GM10266 (cell line): ENCODE results near the gene PEMT.

Experiments used
- DNase-seq: peaks from one replicate; pipeline ENCODE4 v3.0.0; 2012; ENCODE audit errors: extremely low spot score
- TF ChIP-seq, protein P1 (sequence below): IDR thresholded peaks from 2 replicates; pipeline ENCODE4 v1.5.1; 2012; ENCODE audit warnings: mild to moderate bottlenecking, low read depth; ENCODE audit not compliant: control insufficient read depth, insufficient read depth; ENCODE audit errors: missing control alignments

The PEMT gene

GRCh38 chr17:17599965-17600364 lies 8.5 kb upstream of the PEMT start:
- no peak for DNase-seq
- TF ChIP-seq, protein P1, sequence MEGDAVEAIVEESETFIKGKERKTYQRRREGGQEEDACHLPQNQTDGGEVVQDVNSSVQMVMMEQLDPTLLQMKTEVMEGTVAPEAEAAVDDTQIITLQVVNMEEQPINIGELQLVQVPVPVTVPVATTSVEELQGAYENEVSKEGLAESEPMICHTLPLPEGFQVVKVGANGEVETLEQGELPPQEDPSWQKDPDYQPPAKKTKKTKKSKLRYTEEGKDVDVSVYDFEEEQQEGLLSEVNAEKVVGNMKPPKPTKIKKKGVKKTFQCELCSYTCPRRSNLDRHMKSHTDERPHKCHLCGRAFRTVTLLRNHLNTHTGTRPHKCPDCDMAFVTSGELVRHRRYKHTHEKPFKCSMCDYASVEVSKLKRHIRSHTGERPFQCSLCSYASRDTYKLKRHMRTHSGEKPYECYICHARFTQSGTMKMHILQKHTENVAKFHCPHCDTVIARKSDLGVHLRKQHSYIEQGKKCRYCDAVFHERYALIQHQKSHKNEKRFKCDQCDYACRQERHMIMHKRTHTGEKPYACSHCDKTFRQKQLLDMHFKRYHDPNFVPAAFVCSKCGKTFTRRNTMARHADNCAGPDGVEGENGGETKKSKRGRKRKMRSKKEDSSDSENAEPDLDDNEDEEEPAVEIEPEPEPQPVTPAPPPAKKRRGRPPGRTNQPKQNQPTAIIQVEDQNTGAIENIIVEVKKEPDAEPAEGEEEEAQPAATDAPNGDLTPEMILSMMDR, result no peak

GRCh38 chr17:17598003-17598402 lies 6.5 kb upstream of the PEMT start:
- TF ChIP-seq, protein P1, result no peak
- no peak for DNase-seq

DNA sequence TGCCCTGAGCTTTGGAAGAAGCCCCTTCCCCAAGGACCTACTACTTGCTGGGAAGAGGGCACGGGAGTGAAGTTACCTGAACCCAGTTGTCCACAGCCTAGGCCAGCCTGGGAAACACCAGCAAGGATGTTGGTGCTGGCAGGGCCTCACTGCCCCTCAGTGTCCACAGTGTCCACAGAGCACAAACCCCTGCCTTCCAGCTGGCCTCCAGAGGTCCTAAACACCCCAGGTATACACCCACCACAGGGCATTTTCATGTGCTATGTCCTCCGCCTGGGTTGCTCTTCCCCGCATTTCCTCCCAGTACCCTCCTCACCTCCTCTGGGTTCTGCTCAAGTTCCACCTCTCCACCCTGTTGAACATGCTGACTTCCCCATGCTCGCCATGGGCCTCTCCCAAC lies 4.2 kb upstream of the PEMT start:
- TF ChIP-seq, protein P1, result no peak
- DNase-seq, result no peak

DNA sequence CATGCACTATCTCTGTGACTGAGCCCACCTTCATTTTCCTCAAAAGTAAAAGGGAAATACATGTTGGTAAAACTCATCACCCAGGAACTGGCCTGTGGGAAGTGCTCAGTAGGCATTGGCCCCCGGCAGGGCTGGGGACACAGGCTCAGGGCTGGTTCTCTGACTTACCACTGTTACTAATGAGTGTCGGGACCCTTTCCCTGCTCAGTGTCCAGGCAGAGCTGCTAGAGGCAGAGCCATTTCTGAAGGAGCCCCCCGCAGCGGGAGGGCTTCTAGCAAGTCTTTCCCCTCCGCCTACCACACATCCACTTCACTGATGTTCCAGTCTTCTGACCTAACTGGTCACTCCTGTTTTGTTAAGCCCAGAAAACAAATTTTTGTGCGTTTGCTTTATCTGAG lies 1.7 kb upstream of the PEMT start:
- no peak for DNase-seq
- TF ChIP-seq, protein P1, result no peak

- DNase-seq, result no peak
- TF ChIP-seq, protein P1, result no peak
These were observed 589 bp downstream of the PEMT start for GRCh38 chr17:17590883-17591354.

DNA sequence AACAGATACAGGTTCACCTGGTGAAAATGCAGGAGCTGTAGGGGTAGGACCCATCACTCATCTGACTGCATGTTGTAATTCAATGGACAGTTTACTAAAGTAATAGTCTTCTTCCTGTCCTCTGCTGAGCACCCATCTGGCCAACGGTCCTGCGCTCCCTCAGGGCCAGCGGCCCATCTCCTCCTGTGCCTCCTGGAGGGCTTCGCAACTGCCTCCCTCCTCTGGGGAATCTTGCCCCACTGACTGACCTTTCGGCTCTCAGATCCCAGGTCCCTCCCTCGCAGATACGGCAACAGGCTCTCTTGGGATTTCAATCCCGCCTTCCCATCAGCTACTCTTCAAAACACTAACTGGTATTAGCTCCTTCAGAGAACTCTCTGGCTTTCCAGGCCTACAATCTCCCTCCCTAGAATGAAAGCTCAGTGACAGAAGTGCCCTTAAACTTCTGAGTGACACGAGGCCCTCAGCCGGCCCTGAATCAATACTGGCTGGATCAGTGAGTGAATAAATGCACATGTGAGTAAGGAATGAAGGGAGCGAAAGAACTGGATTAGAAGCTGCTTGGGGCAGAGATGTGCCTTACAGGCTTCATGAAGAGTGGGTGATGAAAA lies 1.3 kb downstream of the PEMT start:
- no peak for DNase-seq
- TF ChIP-seq, protein P1, result no peak

DNA sequence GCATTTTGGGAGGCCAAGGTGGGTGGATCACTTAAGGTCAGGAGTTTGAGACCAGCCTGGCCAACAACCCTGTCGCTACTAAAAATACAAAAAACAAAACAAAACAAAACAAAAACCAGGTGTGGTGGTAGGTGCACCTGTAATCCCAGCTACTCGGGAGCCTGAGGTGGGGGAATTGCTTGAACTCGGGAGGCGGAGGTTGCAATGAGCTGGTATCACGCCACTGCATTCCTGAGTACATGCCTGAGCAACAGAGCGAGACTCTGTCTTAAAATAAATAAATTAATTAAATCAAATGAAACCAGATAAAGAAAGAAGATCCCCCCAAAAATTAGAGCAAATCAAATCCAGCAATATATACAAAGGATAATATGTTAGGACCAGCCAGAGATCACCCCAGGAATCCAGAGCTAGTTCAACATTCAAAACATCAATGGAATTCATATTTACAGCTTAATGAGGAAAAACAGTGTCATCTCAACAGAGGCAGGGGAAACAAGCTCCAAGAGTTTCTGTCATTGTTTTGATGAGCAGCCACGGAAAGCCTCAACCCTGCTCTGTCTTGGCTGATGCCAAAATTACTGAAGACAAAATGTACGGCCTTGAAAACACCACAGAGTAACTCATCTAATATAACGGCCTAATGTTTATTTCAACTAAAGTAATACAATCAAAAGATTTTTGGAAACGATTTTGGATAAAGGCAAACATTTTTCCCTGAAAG lies 3.7 kb downstream of the PEMT start:
- DNase-seq, result no peak
- TF ChIP-seq, protein P1, result no peak
